ENCODE data around the gene SEPHS2.

- TF ChIP-seq REST (IDR thresholded peaks at IDR 0.05) (no peak), MAZ (IDR thresholded peaks at IDR 0.05; ENCODE audit: borderline replicate concordance, low read depth, low read length) (no peak), MAFK (IDR thresholded peaks at IDR 0.05; ENCODE audit: partially characterized antibody) (no peak), CTCF (IDR thresholded peaks at IDR 0.05) (no peak), POLR2A (IDR thresholded peaks at IDR 0.05; ENCODE audit: low read length) (no peak), JUN (IDR thresholded peaks at IDR 0.05) (no peak), USF2 (IDR thresholded peaks at IDR 0.05) (no peak), POLR2AphosphoS2 (conservative IDR thresholded peaks at IDR 0.05; ENCODE audit: low read length) (no peak), EP300 (IDR thresholded peaks at IDR 0.05) (no peak), RCOR1 (IDR thresholded peaks at IDR 0.05; ENCODE audit: low read depth, low read length) (no peak)
Measured at GRCh38 chr16:30413112-30413806, 32.4 kb downstream of the SEPHS2 start.
